ENCODE data around the gene PTPN5. TPM values are rescaled to one million over a fixed set of nuclear protein-coding genes. Genes with fewer than 3 reads are reported as not detected.

The PTPN5 gene
- total and polyA plus RNA-seq, 9 donors = 0.43 to 9.5 (median 1.5) TPM

GRCh38 chr11:18739685-18740084, 51.9 kb downstream of the PTPN5 start:
- DNase-seq = no peak
- H3K4me1 ChIP-seq (ENCODE audit: insufficient read depth) = no peaks in the 10 kb centered on the region
- H3K4me3 ChIP-seq = no peak overlapping the region
- intact Hi-C loops (cut with DNase I) = loop anchor here in 1 of 4 donors (10.0 kb wide), 1 partner anchor 985 kb away; no protein-coding TSS in a partner anchor
- no peaks in the 10 kb centered on the region for H3K27me3 ChIP-seq
- TF ChIP-seq EP300 (IDR thresholded peaks at IDR 0.05) (no peak), CTCF (IDR thresholded peaks at IDR 0.05) (no peak), POLR2A (IDR thresholded peaks at IDR 0.05) (no peak)
- 85 to 89% (median 89%) methylated on average over 4 of the region's 4 CpGs for WGBS, 3 donors
- no peaks in the 10 kb centered on the region for H3K36me3 ChIP-seq
- no peak overlapping the region for H3K27ac ChIP-seq
- H3K9me3 ChIP-seq = no peaks in the 10 kb centered on the region

GRCh38 chr11:18737642-18738041, 54.0 kb downstream of the PTPN5 start:
- Histone ChIP-seq H3K9me3 (no peaks in the 10 kb centered on the region), H3K27me3 (no peaks in the 10 kb centered on the region), H3K4me1 (ENCODE audit: insufficient read depth) (no peaks in the 10 kb centered on the region), H3K27ac (no peak overlapping the region), H3K36me3 (no peaks in the 10 kb centered on the region), H3K4me3 (no peak overlapping the region)
- TF ChIP-seq POLR2A (IDR thresholded peaks at IDR 0.05) (no peak), CTCF (IDR thresholded peaks at IDR 0.05) (no peak), EP300 (IDR thresholded peaks at IDR 0.05) (no peak)
- WGBS, 3 donors = 95 to 96% (median 96%) methylated on average over 8 of the region's 8 CpGs
- no peak for DNase-seq
- intact Hi-C loops (cut with DNase I) = no loop called here

- DNase-seq = no peak
- H3K9me3 ChIP-seq = no peaks in the 10 kb centered on the region
- no peak overlapping the region for H3K4me3 ChIP-seq
- no peaks in the 10 kb centered on the region for H3K36me3 ChIP-seq
- intact Hi-C loops (cut with DNase I) = no loop called here
- 62 to 70% (median 63%) methylated on average over 10 of the region's 10 CpGs for WGBS, 3 donors
- TF ChIP-seq EP300 (IDR thresholded peaks at IDR 0.05) = no peak
- no peak for TF ChIP-seq CTCF (IDR thresholded peaks at IDR 0.05)
- TF ChIP-seq POLR2A (IDR thresholded peaks at IDR 0.05) = no peak
- no peaks in the 10 kb centered on the region for H3K4me1 ChIP-seq (ENCODE audit: insufficient read depth)
- no peak overlapping the region for H3K27ac ChIP-seq
- H3K27me3 ChIP-seq = no peaks in the 10 kb centered on the region
Observed at GRCh38 chr11:18736590-18737148, 54.9 kb downstream of the PTPN5 start.

- TF ChIP-seq EP300 (IDR thresholded peaks at IDR 0.05) (no peak), POLR2A (IDR thresholded peaks at IDR 0.05) (no peak), CTCF (IDR thresholded peaks at IDR 0.05) (no peak)
- 86 to 92% (median 90%) methylated on average over 16 of the region's 16 CpGs for WGBS, 3 donors
- H3K27me3 ChIP-seq = no peaks in the 10 kb centered on the region
- intact Hi-C loops (cut with DNase I) = no loop called here
- H3K4me3 ChIP-seq = no peak overlapping the region
- no peaks in the 10 kb centered on the region for H3K9me3 ChIP-seq
- DNase-seq = no peak
- no peaks in the 10 kb centered on the region for H3K4me1 ChIP-seq (ENCODE audit: insufficient read depth)
- H3K27ac ChIP-seq = no peak overlapping the region
- H3K36me3 ChIP-seq = no peaks in the 10 kb centered on the region
Observed at GRCh38 chr11:18733202-18733601, 58.4 kb downstream of the PTPN5 start.

All from ovary (tissue), 9 donors.